NCI-H187 treated with DMSO at 0.1 percent for 48 hours (cell line): ENCODE data around the gene TGFB1I1.
A peak's percentile ranks its signal among the peaks of the same experiment; 100 is the strongest.
"Not testable (repeated sequence)": the region's sequence is repeated elsewhere in the genome, so short reads cannot be mapped to it uniquely, and the experiment has no call there.

Experiments used
- DNase-seq: peaks from one replicate; lab custom pipeline; 2025; lab: John Stamatoyannopoulos, UW

TGFB1I1 gene

DNA sequence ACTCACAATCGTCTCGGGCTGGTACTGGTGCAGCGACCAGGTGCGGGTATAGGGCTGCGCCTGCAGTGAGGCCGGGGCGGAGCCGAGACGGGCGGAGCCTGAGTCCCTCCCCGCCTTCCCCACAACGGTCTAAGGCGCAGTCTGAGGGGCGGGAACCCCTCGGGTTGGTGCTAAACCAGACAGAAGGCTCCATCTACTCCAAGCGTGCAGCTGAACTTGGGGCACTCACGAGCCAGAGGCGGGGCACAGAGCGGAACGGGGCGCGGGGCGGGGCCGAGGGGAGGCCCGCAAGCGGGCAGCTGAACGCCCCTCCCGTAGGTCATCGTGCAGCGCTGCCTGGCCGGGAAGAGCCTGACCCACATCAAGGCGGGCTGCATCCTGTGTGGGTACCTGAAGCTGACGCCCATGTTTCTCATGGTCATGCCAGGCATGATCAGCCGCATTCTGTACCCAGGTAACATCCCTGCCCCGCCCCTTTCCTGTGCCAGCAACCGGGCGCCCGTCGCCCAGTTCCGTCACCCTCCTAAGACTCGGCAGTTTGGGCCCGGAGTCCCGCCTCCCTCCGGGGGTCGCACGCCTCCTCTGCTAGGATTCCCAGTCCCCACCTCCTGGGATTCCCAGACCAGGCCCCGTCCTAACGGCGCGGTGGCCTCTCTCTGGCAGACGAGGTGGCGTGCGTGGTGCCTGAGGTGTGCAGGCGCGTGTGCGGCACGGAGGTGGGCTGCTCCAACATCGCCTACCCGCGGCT lies 15.9 kb downstream of the TGFB1I1 start:
- no peak for DNase-seq

DNA sequence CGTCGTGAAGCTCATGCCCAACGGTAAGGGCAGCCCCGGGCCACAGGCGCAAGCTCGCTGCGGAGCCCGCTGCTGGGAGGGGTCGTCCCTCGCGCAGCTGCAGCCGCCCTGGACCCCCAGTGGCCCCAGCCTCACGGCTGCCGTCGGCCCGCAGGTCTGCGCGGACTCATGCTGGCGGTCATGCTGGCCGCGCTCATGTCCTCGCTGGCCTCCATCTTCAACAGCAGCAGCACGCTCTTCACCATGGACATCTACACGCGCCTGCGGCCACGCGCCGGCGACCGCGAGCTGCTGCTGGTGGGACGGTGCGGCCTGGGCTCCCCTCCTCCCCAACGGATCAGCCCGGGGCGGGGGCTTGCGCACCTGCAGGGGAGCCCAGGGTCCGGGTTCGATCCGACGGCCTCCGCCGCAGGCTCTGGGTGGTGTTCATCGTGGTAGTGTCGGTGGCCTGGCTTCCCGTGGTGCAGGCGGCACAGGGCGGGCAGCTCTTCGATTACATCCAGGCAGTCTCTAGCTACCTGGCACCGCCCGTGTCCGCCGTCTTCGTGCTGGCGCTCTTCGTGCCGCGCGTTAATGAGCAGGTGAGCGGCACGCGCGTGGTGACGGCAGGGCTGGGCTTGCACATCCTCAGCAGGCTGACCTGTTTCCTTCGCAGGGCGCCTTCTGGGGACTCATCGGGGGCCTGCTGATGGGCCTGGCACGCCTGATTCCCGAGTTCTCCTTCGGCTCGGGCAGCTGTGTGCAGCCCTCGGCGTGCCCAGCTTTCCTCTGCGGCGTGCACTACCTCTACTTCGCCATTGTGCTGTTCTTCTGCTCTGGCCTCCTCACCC lies 16.7 kb downstream of the TGFB1I1 start:
- DNase-seq: no peak

DNA sequence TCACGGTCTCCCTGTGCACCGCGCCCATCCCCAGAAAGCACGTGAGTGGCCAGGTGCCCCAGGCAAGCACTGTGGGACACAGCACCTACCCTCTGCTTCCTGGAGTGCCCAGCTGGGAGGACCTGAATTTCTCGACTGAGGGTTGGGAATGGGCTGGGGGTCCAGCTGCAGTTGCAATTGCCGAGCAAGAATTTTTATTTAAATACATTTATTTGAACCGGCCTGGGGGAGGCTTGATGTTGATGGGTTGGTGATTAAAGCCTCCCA lies 17.3 kb downstream of the TGFB1I1 start:
- DNase-seq: no peak

- no peak for DNase-seq
Observed at GRCh38 chr16:31489616-31490584, 17.9 kb downstream of the TGFB1I1 start.

- DNase-seq: no peak
Observed at GRCh38 chr16:31491778-31492418, 19.9 kb downstream of the TGFB1I1 start.

- DNase-seq: no peak
Observed at GRCh38 chr16:31493506-31494125, 21.7 kb downstream of the TGFB1I1 start.

DNA sequence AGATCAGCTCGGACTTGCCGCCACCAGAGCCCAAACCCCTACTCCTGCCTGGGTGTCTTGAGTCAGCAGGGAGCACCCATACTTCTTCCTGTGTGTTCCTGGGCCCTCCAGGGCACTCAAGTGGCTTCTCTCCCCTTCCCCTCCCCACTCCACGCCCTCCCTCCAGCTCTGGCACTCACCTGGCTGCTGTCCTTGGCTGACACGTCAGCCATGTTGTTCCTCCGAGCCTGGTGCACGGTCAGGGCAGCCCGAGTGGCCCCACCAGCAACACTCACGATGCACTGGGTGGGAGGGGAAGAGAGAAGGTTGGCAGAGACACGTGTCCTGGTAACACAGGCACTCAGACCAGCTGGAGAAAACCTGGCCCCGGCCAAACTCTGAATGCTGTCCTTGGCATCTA lies 24.7 kb downstream of the TGFB1I1 start:
- DNase-seq: no peak

DNA sequence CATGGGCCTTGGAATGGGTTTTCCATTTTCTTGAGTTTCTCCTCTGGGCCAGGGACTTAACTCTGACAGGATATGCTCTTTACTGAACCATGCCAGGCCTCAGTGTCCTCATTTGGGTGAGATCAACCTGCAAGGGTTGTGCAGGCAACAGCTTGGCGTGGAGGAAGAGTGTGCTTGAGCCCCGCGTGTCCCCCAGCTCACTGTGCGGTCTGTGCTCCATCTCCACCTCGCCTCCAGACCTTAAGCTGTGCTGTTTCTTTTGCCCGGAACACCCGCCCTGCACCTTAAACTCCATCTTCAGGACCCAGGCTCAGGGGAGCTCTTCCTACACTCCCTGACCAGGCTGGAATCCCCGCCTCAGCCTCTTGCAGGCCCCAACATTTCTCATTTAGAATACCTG lies 26.5 kb downstream of the TGFB1I1 start:
- no peak for DNase-seq

DNA sequence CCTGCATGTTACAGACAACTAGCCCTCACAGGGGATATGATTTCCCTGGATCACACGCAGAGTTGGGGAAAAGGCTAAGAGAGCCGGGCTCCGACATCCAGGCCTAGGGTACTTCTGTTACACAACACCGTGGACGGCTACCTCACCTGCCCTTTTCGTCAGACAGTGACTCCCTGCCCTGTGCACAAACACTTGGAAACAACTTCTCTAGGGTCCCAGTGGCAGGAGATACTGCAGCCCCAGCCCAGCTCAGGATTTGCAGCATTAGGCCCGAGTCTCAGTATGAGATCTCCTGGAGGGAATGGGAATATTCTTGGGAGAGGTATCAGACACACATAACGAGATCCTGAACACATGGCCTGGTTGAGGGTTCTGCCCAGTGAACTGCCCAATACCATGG lies 28.0 kb downstream of the TGFB1I1 start:
- DNase-seq: no peak

DNA sequence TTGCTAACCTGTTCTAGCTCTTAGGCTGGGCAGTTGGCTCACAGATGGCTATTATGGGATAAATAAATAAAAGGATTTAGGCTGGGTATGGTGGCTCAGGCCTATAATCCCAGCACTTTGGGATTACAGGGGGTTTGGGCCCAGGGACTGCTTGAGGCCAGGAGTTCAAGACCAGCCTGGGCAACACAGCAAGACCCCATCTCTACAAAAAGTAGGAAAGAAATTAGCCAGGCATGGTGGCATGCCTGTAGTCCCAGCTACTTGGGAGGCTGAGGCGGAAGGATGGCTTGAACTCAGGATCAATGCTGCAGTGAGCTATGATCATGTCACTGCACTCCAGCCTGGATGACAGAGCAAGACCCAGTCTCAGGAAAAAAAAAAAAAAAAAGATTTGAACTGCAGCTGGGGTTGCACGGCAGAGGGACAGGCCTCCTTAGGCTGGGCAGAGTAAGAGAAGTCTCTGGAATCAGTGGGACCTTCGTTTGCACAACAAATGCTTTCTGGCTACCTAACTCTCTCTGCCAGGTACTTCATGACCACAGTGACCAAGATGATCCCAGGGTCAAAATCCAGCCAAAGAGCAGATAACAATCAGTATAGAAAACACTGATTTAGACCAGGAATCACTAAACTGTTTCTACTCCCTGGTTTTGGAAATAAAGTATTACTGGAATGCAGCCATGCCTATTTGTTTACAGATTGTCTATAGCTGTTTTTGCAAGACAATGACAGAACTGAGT lies 29.4 kb downstream of the TGFB1I1 start:
- DNase-seq: no peak

DNA sequence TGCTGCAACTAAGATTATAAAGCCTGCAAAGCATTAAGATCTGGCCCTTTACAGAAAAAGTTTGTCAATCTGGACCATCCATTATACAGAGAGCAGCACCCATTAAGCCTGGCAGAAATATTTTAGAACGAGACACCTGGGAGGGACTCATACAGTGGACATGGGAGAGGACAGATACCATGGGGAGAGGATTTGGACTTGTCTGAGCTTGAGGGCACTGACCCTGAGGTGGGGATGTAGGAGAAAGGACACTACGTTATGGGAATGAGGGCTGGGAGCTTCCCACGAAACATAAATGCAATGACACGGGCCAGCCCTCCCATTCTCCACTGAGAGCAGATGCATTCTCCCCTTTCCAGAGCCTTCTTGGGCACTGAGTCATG lies 30.0 kb downstream of the TGFB1I1 start:
- no peak for DNase-seq

GRCh38 chr16:31502981-31503380 lies 31.0 kb downstream of the TGFB1I1 start:
- no peak for DNase-seq

DNA sequence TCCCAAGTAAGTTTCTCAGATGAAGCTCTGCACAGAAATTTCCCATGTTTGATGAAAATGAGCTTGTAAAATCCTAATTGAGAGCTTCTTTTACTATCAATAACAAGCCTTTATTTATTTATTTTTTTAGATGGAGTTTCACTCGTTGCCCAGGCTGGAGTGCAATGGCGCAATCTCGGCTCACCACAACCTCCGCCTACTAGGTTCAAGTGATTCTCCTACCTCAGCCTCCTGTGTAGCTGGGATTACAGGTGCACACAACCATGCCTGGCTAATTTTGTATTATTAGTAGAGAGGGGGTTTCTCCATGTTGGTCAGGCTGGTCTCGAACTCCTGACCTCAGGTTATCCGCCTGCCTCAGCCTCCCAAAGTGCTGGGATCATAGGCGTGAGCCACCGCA lies 31.6 kb downstream of the TGFB1I1 start:
- not testable (repeated sequence) for DNase-seq

DNA sequence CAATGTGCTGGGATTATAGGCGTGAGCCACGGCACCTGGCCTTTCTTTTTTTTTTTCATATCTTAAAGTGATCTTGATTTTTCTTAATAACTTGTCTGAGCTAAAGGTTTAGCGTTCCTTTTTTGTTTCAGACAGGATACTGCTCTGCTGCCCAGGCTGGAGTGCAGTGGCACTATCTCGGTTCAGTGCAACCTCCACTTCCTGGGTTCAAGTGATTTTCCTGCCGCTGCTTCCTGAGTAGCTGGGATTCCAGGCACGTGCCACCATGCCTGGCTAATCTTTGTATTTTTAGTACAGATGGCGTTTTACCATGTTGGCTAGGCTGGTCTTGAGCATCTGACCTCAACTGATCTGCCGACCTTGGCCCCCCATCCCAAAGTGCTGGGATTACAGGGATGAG lies 32.2 kb downstream of the TGFB1I1 start:
- DNase-seq: no peak

GRCh38 chr16:31505483-31505882 lies 33.5 kb downstream of the TGFB1I1 start:
- DNase-seq: no peak

GRCh38 chr16:31507617-31507928 lies 35.6 kb downstream of the TGFB1I1 start:
- DNase-seq: no peak

DNA sequence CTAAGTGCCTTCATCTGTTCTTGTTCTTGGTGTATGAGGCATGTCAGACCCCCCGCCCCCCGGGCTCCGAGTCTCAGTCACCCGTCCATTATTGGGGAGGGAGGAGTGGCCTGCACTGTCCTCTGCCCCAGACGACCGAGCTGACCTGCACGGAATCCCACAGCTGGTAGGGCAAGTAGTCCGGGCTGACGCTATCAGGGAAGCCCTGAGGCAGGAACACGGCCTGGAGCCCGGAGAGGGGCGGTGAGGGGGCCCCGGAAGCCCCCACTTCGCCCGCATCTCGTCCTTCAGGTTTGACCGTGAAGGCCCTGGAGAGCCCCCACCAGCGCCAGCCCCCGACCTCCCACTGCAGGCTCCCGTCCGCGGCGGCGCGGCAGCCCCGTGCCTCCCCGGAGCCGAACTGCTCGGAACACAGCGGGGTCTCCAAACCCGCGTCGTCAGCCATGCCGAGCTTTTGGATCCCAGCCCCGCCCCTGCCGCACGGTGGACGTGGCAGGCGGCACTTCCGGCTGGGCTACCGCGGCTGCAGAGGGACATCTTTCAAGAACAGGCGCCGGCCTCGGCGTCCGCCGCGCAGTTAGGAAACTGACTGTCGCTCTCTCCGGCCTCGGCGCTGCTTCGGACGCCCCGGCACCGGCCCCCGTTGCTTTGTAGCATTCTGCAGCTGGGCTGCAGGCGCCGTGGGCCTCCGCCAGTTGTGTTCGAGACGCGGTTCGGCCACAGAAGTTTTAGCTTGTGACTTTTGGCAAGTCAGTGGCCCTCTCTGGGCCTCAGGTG lies 36.2 kb downstream of the TGFB1I1 start, which contains the start of gene RUSF1:
RUSF1 (minus strand) TSS at position 463 of the 777 bp plus-strand sequence; CDS start at position 445, 18 bp downstream.
- peak; percentile 6 for DNase-seq

GRCh38 chr16:31508706-31509195 lies 36.8 kb downstream of the TGFB1I1 start:
- no peak for DNase-seq

- no peak for DNase-seq
Observed at GRCh38 chr16:31513126-31513525, 41.2 kb downstream of the TGFB1I1 start.

- DNase-seq: no peak
Observed at GRCh38 chr16:31513884-31514283, 41.9 kb downstream of the TGFB1I1 start.
